ENCODE data around the gene PHKB.
A peak's percentile ranks its signal among the peaks of the same experiment; 100 is the strongest.

Gene PHKB

DNA sequence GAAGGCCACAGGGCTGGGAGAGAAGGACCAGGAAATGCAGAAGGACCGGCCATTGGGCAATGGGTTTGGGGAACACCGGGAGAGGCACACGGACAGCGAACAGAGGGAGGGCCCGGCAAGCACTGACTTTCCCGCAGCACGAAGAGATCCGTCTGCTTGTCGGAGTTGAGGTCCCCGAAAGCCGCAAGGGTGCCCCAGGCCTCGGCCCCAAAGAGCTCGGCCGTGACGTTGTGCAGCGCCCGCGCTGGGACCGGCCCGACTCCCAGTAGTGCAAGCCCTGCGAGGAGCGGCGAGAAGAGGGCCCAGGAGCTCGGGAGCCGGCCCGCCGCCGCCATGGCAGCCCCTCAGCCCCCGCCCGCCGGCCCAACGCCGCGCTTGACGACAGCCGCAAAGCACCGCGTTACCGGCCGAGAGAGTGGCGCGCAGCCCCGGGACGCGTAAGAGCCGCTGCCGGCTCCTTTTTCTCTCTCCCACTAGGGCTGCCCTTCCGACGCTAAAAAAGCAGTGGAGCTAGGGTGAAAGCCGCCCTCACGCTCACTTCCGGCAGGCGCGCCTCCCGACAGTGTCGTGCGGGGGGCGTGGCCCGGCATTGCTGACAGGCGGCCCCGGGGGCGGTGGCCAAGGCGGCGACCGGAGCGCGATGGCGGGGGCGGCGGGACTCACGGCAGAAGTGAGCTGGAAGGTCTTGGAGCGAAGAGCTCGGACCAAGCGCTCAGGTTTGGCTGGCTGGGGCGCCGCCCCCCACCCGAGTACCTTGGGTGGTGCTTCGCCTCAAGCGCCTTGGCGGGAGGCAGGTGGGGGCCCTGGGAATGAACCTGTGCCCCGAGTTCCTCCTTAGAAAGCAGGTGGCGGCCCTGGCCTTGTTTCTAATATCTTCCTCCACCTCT, at the start of gene PHKB, which contains the start of gene ITFG1:
TSS of gene PHKB (plus strand) at position 621 of the 887 bp plus-strand sequence. CDS start at position 641, 20 bp downstream.
TSS of gene ITFG1 (minus strand) at position 353 of the 887 bp plus-strand sequence. CDS start at position 335, 18 bp downstream.
- peak; percentile 93 for TF ChIP-seq TAF1 (IDR thresholded peaks at IDR 0.05; ENCODE audit: low read depth)
- peak; percentile 82 for TF ChIP-seq EGR1 (IDR thresholded peaks at IDR 0.05)
- TF ChIP-seq CEBPB (IDR thresholded peaks at IDR 0.05) = no peak
- TF ChIP-seq, protein P1, sequence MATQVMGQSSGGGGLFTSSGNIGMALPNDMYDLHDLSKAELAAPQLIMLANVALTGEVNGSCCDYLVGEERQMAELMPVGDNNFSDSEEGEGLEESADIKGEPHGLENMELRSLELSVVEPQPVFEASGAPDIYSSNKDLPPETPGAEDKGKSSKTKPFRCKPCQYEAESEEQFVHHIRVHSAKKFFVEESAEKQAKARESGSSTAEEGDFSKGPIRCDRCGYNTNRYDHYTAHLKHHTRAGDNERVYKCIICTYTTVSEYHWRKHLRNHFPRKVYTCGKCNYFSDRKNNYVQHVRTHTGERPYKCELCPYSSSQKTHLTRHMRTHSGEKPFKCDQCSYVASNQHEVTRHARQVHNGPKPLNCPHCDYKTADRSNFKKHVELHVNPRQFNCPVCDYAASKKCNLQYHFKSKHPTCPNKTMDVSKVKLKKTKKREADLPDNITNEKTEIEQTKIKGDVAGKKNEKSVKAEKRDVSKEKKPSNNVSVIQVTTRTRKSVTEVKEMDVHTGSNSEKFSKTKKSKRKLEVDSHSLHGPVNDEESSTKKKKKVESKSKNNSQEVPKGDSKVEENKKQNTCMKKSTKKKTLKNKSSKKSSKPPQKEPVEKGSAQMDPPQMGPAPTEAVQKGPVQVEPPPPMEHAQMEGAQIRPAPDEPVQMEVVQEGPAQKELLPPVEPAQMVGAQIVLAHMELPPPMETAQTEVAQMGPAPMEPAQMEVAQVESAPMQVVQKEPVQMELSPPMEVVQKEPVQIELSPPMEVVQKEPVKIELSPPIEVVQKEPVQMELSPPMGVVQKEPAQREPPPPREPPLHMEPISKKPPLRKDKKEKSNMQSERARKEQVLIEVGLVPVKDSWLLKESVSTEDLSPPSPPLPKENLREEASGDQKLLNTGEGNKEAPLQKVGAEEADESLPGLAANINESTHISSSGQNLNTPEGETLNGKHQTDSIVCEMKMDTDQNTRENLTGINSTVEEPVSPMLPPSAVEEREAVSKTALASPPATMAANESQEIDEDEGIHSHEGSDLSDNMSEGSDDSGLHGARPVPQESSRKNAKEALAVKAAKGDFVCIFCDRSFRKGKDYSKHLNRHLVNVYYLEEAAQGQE (IDR thresholded peaks at IDR 0.05; ENCODE audit: low read depth) = peak; percentile 34
- TF ChIP-seq CREB1 (IDR thresholded peaks at IDR 0.05; ENCODE audit: low read depth) = peak; percentile 49; the same call in 1 of the 2 replicates
- peak; percentile 89 for TF ChIP-seq YY1 (IDR thresholded peaks at IDR 0.05; ENCODE audit: low read depth)
- TF ChIP-seq EP300 (IDR thresholded peaks at IDR 0.05; ENCODE audit: borderline replicate concordance) = 0 out of 2 replicates have a peak, but pooled peaks have one; percentile 9
- no peak for TF ChIP-seq RAD21 (IDR thresholded peaks at IDR 0.05; ENCODE audit: low read depth)
- TF ChIP-seq, protein P2, sequence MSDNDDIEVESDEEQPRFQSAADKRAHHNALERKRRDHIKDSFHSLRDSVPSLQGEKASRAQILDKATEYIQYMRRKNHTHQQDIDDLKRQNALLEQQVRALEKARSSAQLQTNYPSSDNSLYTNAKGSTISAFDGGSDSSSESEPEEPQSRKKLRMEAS (IDR thresholded peaks at IDR 0.05) = peak; percentile 32

DNA sequence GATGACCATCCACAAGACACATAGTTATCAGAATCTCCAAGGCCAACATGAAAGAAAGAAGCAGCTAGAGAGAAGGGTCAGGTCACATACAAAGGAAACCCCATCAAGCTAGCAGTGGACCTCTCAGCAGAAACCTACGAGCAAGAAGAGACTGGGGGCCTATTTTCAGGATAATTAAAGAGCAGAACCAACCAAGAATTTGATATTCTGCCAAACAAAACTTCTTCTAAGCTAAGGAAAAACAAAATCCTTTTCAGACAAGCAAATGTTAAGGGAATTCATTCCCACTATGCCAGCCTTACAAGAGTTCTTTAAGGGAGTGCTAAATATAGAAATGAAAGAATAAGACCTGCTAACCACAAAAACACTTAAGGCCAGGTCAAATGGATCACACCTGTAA, 48.1 kb upstream of the PHKB start:
- TF ChIP-seq, protein P1 (IDR thresholded peaks at IDR 0.05; ENCODE audit: low read depth) = no peak
- TF ChIP-seq EGR1 (IDR thresholded peaks at IDR 0.05) (no peak), YY1 (IDR thresholded peaks at IDR 0.05; ENCODE audit: low read depth) (no peak), TEAD4 (IDR thresholded peaks at IDR 0.05) (no peak), NFIC (IDR thresholded peaks at IDR 0.05) (no peak)

DNA sequence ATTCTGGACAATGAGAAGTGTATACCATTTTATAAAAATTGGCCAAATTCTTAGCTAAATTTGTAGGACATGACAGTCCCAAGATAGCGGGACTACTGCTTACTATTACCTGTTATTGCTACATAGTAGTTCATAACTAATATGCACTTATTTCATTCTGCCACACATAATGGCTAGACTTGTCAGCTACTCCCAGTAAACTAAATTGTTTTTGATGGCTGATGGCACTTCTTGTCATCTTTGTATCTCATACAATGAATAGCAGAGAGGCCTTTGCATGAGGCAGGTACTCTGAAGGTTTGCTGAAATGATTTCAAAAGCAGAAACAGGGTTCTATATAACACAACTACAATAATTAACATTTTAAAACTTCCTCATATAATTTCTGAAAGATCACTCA, 44.3 kb upstream of the PHKB start:
- TF ChIP-seq FOXM1 (IDR thresholded peaks at IDR 0.05; ENCODE audit: borderline replicate concordance, low read depth) (no peak), TAF1 (IDR thresholded peaks at IDR 0.05; ENCODE audit: low read depth) (no peak), CEBPB (IDR thresholded peaks at IDR 0.05) (no peak), NFIC (IDR thresholded peaks at IDR 0.05) (no peak), RAD21 (IDR thresholded peaks at IDR 0.05; ENCODE audit: low read depth) (no peak), EGR1 (IDR thresholded peaks at IDR 0.05) (no peak), TEAD4 (IDR thresholded peaks at IDR 0.05) (no peak)

DNA sequence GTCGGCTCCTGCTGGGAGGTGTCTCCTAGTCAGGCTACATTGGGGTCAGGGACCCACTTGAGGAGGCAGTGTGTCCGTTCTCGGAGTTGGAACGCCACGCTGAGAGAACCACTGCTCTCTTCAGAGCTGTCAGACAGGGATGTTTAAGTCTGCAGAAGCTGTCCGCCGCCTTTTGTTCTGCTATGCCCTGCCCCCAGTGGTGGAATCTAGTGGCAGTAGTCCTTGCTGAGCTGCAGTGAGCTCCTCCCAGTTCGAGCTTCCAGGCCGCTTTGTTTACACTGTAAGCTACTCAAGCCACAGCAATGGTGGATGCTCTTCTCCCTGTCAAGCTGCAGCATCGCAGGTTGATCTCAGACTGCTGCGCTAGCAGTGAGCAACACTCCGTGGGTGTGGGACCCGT, 36.3 kb upstream of the PHKB start:
- no peak for TF ChIP-seq TCF12 (IDR thresholded peaks at IDR 0.05; ENCODE audit: low read depth)
- no peak for TF ChIP-seq RAD21 (IDR thresholded peaks at IDR 0.05; ENCODE audit: low read depth)
- TF ChIP-seq, protein P3, sequence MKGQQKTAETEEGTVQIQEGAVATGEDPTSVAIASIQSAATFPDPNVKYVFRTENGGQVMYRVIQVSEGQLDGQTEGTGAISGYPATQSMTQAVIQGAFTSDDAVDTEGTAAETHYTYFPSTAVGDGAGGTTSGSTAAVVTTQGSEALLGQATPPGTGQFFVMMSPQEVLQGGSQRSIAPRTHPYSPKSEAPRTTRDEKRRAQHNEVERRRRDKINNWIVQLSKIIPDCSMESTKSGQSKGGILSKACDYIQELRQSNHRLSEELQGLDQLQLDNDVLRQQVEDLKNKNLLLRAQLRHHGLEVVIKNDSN (IDR thresholded peaks at IDR 0.05) = no peak
- TF ChIP-seq, protein P1 (IDR thresholded peaks at IDR 0.05; ENCODE audit: low read depth) = no peak
- TF ChIP-seq EP300 (IDR thresholded peaks at IDR 0.05; ENCODE audit: borderline replicate concordance) = no peak
- TF ChIP-seq FOXM1 (IDR thresholded peaks at IDR 0.05; ENCODE audit: borderline replicate concordance, low read depth) = no peak
- TF ChIP-seq ZBTB7A (IDR thresholded peaks at IDR 0.05; ENCODE audit: low read depth) = no peak
- no peak for TF ChIP-seq CREB1 (IDR thresholded peaks at IDR 0.05; ENCODE audit: low read depth)
- TF ChIP-seq TAF1 (IDR thresholded peaks at IDR 0.05; ENCODE audit: low read depth) = no peak
- TF ChIP-seq TEAD4 (IDR thresholded peaks at IDR 0.05) = no peak
- TF ChIP-seq, protein P2 (IDR thresholded peaks at IDR 0.05) = no peak
- no peak for TF ChIP-seq YY1 (IDR thresholded peaks at IDR 0.05; ENCODE audit: low read depth)
- no peak for TF ChIP-seq CEBPB (IDR thresholded peaks at IDR 0.05)
- TF ChIP-seq EGR1 (IDR thresholded peaks at IDR 0.05) = no peak
- no peak for TF ChIP-seq NFIC (IDR thresholded peaks at IDR 0.05)
